ENCODE measurements around the gene SEC14L1.
"Not testable (repeated sequence)": the region's sequence is repeated elsewhere in the genome, so short reads cannot be mapped to it uniquely, and the experiment has no call there.

The SEC14L1 gene

DNA sequence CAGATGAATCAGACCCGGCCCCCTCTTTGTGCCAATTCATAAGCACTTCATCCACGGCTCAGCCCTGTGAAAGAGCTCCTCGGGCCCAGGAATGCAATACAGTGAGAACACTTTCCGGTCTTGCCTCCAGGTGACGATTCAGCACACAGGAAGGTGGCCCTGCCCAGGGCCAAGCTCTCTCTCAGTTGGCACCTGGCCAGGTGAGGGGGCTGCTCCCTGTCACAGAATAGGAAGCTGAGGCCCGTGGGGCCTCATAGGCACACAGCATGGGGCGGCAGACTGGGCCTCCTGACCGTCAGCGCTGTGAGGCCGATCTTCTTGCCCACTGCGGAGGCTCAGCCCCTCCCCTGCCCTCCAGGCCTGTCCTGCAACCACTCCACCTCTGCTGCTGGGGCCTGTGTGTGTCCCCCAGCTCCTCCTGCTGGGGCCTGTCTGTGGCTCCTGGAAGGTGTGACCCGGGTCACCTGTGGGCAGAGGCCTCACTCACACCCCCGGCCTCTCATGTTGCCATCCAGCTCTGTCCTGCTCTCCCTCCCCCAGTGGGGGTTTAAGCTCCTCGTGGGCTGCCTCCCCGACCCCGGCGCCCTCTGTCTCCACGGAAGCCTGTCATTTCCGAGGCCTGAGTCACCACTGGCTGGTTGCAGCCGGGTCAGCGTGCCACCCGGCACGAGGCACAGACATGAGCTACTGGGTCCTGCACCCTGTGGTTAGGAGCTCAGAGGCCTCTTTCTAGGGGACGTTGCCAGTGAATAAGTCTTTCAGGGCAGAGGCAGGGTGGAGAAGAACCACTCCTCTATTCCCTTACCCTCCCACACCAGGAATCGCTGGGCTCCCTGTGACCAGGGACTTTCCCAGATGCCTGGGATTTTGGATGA, 114.4 kb downstream of the SEC14L1 start:
- H3K27ac ChIP-seq = peak overlapping the region; percentile 99

DNA sequence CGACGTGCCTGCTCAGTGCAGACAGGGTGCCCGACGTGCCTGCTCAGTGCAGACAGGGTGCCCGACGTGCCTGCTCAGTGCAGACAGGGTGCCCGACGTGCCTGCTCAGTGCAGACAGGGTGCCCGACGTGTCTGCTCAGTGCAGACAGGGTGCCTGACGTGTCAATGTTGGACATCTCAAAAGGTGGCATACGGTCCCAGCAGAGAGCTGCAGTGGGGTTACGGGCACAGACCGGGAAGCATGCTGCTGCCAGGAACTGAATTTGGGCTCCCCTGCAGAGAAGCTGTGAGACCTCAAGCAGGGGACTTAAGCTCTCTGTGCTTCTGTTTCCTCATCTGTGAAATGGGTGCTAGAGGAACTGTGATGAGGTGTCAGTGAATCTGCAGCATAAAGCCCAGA, 115.2 kb downstream of the SEC14L1 start:
- H3K27ac ChIP-seq = peak overlapping the region; percentile 99
- DNase-seq (ENCODE audit: low read depth, low spot score) = not testable (repeated sequence)

More for the DNA sequence above, 114.4 kb downstream of the SEC14L1 start:
- peak; percentile 85 for DNase-seq (ENCODE audit: low read depth, low spot score)

DNA sequence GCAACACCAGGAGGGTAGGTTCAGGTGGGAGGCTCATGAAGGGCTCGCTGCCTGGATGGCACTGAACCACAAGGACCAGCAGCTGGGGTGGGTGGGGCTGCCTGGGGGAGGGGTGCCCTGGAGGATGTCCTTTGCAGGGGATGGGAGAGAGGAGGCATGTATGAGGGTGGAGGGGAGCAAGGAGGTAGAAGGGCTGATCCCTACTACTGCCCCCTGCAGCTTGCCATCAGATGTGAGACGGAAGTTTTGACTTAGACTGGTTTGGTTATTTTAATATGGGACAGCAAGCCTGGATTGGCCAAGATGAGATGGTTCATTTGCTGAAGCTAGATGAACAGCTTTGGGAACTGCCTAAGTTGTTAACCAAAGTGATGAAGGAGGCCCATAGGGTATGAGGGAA, 115.9 kb downstream of the SEC14L1 start:
- DNase-seq (ENCODE audit: low read depth, low spot score) = no peak
- no peak overlapping the region for H3K27ac ChIP-seq

DNA sequence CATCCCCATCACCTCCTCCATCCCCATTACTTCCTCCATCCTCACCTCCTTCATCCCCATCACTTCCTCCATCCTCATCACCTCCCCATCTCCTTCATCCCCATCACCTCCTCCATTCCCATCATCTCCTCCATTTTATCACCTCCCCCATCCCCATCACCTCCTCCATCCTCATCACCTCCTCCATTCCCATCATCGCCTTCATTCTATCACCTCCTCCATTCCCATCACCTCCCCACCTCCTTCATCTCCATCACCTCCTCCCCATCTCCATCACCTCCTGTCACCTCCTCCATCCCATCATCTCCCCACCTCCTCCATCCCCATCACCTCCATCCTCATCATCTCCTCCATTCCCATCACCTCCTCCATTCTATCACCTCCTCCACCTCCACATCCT, 116.4 kb downstream of the SEC14L1 start:
- no peak for DNase-seq (ENCODE audit: low read depth, low spot score)
- H3K27ac ChIP-seq = no peak overlapping the region

DNA sequence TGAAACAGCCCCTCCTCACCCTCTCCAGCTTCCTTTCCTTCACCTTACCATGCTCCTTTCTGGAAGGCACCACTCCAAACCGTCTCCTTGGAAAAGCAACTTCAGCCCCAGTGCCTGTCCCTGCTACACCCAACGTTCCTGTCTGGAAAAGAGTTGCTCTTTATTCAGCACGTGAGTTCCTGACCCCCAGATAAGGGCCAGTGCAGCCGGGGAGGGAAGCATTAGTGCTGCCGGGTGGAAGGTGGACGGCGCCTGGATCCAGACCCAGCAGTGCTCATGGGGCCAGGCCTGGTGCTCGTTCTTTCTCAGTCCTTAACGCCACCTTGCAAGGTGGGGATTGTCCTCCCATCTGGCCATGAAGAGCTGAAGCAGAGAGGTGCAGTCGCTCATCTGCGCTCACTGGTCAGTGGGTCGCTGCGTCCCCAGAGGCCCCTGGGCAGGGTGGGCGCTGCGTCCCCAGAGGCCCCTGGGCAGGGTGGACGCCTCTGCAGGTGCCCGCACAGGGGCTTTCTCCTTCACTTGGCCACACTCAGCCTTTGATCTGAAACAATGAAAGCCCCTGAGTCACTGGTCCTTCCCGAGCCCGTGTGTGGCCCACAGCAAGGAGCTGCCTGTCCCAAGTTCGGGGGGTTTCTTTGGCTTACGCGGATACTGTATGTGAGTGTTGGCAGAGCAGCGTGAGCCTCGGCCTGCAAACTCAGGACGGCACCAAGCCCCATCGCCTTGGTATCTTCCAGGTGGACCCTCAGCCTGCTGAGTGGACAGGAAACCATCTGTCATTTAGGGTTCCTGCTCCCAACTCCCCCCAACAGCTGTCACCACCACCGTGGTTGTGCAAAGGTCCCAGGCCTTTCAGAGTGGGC, 117.1 kb downstream of the SEC14L1 start:
- no peak for DNase-seq (ENCODE audit: low read depth, low spot score)
- H3K27ac ChIP-seq = no peak overlapping the region

DNA sequence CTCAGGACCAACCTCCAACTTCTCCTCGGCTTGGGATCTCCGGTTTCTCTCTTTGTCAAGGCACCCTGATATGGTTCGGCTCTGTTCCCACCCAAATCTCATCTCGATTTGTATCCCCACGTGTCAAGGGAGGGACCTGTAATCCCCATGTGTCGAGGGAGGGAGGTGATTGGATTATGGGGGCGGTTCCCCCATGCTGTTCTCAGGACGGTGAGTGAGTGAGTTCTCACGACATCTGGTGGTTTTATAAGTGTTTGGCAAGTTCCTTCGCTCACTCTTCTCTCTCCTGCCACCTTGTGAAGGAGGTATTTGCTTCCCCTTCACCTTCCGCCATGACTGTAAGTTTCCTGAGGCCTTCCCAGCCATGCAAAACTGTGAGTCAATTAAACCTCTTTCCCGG, 117.9 kb downstream of the SEC14L1 start:
- DNase-seq (ENCODE audit: low read depth, low spot score) = no peak
- no peak overlapping the region for H3K27ac ChIP-seq

DNA sequence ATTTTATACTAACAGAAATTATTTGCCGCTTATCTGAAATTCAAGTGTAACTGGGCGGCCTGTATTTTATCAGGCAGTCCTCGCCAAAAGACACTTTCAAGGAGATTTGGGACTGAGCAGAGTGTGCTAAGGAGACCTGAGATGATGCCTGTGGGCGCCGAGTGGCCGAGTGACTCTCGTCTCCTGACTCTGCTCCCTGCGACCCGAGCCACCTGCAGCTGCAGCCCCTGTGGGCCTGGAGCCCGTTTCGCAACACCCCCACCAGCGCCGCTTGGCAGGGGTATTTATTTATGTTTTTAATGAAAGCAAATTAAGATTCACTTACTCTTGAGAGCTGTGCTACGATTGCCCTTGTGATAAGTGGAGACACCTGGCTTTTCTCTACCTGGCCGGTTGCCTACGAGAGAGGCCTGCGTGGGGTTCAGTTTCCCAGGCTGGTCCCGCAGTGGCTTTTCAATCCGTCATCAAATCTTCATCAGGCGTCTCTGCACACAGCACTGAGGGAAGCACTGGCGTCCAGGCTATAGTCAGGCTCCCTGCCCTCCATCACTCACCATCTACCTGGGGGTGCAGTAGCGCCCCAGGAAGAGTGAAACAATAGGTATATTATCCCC, 124.0 kb downstream of the SEC14L1 start:
- H3K27ac ChIP-seq = no peak overlapping the region

DNA sequence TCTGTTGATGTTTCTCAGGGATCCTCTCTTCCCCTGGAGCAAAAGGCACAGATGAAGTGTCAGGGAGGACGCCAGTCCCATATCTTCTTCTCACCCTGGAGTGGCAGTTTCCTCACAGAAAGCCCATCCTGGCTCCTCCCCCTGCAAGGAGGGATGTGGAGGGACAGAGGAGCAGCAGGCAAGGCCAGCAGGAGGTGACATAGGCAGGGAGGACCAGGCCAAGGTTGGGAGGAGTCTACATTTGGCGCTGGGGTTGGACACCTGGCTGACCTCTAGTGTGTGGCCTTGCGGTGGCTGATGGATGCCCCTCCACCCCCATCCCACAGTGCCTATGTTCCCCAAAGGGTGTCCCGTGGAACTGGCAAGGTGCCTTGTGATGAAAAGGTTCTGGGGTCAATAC, 125.4 kb downstream of the SEC14L1 start:
- no peak overlapping the region for H3K27ac ChIP-seq
- DNase-seq (ENCODE audit: low read depth, low spot score) = no peak

More for the DNA sequence above, 124.0 kb downstream of the SEC14L1 start:
- no peak for DNase-seq (ENCODE audit: low read depth, low spot score)

Measured in epithelial cell of prostate (primary cell).